A673 (cell line): ENCODE measurements around the gene GAPDH. TPM values are rescaled to one million over a fixed set of nuclear protein-coding genes. Genes with fewer than 3 reads are reported as not detected.

Source experiments
- BruUV-seq: library from RNA; stranded (reverse); fragments of 400-500 nt; replicated peaks from 2 replicates; lab custom pipeline; 2021; lab: Mats Ljungman, UMichigan
- CTCF ChIA-PET: fragments of 300-600 bp; sonication (Branson Sonifier 250); formaldehyde crosslinking; loops from one replicate; lab custom pipeline; 2022; ENCODE audit warnings: antibody characterized with exemption; lab: Charles Lee
- POLR2A ChIA-PET: fragments of 300-600 bp; sonication (Branson Sonifier 250); formaldehyde crosslinking; loops from one replicate; lab custom pipeline; 2022; ENCODE audit warnings: antibody characterized with exemption; ENCODE audit not compliant: low non-redundant PET; lab: Charles Lee
- DNase-seq: peaks from one replicate; pipeline ENCODE4 v3.0.0-alpha.2; 2015; ENCODE audit warnings: low spot score
- H3K27ac ChIP-seq: fragments of 200-600 bp; sonication (generic); 2 replicates; pipeline ENCODE4 v1.5.1; 2016; ENCODE audit warnings: mixed run types, low read depth, mild to moderate bottlenecking, mixed read lengths, antibody characterized with exemption, low read length; ENCODE audit not compliant: poor library complexity, severe bottlenecking
- H3K27me3 ChIP-seq: fragments of 200-600 bp; sonication (generic); replicated peaks from 2 replicates; pipeline ENCODE4 v1.6.1; 2017; ENCODE audit warnings: mixed run types, low read depth, mild to moderate bottlenecking, mixed read lengths, antibody characterized with exemption, low read length; ENCODE audit not compliant: insufficient read depth, poor library complexity
- H3K36me3 ChIP-seq: fragments of 200-600 bp; sonication (generic); 2 replicates; pipeline ENCODE4 v1.6.1; 2016; ENCODE audit warnings: mixed run types, mild to moderate bottlenecking, mixed read lengths, antibody characterized with exemption, low read length; ENCODE audit not compliant: insufficient read depth, poor library complexity, severe bottlenecking
- H3K4me1 ChIP-seq: fragments of 200-600 bp; sonication (generic); 2 replicates; pipeline ENCODE4 v1.6.1; 2017; ENCODE audit warnings: mixed run types, mild to moderate bottlenecking, mixed read lengths, antibody characterized with exemption, low read length; ENCODE audit not compliant: insufficient read depth, poor library complexity, severe bottlenecking
- H3K4me3 ChIP-seq: fragments of 200-600 bp; sonication (generic); 2 replicates; pipeline ENCODE4 v1.5.1; 2016; ENCODE audit warnings: low read depth, mixed run types, mild to moderate bottlenecking, mixed read lengths, low read length; ENCODE audit not compliant: poor library complexity, severe bottlenecking
- H3K9me3 ChIP-seq: fragments of 200-600 bp; sonication (generic); 2 replicates; pipeline ENCODE4 v1.6.1; 2016; ENCODE audit warnings: mixed run types, low read depth, mild to moderate bottlenecking, mixed read lengths, antibody characterized with exemption, low read length; ENCODE audit not compliant: poor library complexity, severe bottlenecking
- CTCF ChIP-seq: fragments of 300-800, 200-600 bp; sonication (generic); conservative IDR thresholded peaks from 2 replicates; pipeline ENCODE4 v1.5.1; 2017; ENCODE audit warnings: low read depth, mild to moderate bottlenecking, antibody characterized with exemption, low read length, moderate library complexity, mixed read lengths
- EZH2 ChIP-seq: fragments of 200-600 bp; sonication (generic); IDR thresholded peaks from 2 replicates; pipeline ENCODE4 v1.6.1; 2017; ENCODE audit warnings: borderline replicate concordance, low read depth, mild to moderate bottlenecking, mixed read lengths, antibody characterized with exemption, low read length; ENCODE audit not compliant: poor library complexity, severe bottlenecking
- intact Hi-C: fragments of 100-400 bp; cut with micrococcal nuclease; formaldehyde crosslinking; loops from one replicate; pipeline ENCODE4 v1.10.0; 2022; ENCODE audit not compliant: unreplicated experiment
- total RNA-seq: library from RNA; stranded (reverse); gene quantifications from 2 replicates; pipeline ENCODE4 v1.2.3, GENCODE V29; 2021

The GAPDH gene
- total RNA-seq, 1 experiment from 2014 or later: 5,657 TPM

- Histone ChIP-seq H3K4me3 (no peak overlapping the region), H3K36me3 (peaks cover 100% of the 10 kb centered on the region), H3K9me3 (no peaks in the 10 kb centered on the region), H3K4me1 (no peaks in the 10 kb centered on the region), H3K27me3 (no peaks in the 10 kb centered on the region), H3K27ac (no peak overlapping the region)
- intact Hi-C loops: no loop called here
- no peak for TF ChIP-seq CTCF
- TF ChIP-seq EZH2: no peak
- ChIA-PET CTCF (no interaction called here), POLR2A (no interaction called here)
- DNase-seq: no peak
- TSS peak; percentile 38 for BruUV-seq
Observed at GRCh38 chr12:6526201-6526600, 8.1 kb upstream of the GAPDH start.

DNA sequence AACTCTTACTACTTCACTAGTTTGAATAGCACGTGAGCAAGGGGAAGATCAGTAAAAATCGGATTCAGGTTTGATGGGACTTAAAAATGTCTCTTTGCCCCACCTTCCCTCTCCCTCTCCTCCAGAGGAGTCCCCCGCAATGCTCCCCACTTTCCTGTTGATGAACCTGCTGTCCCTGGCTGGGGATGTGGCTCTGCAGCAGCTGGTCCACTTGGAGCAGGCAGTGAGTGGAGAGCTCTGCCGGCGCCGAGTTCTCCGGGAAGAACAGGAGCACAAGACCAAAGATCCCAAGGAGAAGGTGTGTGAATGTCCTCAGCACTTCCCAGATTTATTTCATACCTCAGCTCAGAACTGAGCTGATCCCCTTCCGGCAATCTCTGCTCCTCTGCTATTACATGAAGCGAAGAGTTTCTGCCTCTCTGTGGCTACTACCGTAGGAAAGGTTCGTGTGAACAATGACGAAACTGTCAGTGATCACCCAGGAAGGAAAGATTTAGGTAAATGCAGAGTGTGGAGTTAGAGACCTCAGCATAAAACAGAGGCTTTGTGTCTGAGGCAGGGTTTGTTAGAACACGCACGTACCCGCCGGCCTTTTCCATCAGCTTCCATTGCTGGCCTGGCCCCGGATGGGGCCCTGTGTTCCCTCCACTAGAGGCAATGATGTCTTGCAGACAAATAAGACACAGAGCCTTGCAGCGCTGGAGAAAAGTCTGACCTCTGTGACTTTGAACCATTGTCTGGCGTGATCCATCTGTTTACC lies 7.4 kb upstream of the GAPDH start:
- BruUV-seq: no TSS peak
- H3K4me3 ChIP-seq: no peak overlapping the region
- H3K27me3 ChIP-seq: no peaks in the 10 kb centered on the region
- peaks cover 100% of the 10 kb centered on the region for H3K36me3 ChIP-seq
- intact Hi-C loops: no loop called here
- ChIA-PET CTCF (no interaction called here), POLR2A (no interaction called here)
- TF ChIP-seq CTCF (no peak), EZH2 (no peak)
- no peak for DNase-seq
- no peak overlapping the region for H3K27ac ChIP-seq
- no peaks in the 10 kb centered on the region for H3K9me3 ChIP-seq
- peaks cover 3% of the 10 kb centered on the region for H3K4me1 ChIP-seq

DNA sequence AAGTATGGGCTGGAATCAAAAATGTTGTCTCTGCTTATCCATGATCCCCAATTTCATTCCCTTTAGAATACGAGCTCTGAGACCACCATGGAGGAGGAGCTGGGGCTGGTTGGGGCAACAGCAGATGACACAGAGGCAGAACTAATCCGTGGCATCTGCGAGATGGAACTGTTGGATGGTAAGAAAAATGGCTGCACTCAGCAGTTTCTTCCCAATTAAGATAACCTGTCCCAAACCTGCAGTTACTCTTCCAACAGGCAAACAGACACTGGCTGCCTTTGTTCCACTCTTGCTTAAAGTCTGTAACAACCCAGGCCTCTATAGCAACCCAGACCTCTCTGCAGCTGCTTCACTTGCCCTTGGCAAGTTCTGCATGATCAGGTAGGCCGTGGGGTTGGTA lies 6.6 kb upstream of the GAPDH start:
- intact Hi-C loops: no loop called here
- TF ChIP-seq EZH2 (no peak), CTCF (no peak)
- ChIA-PET CTCF (no interaction called here), POLR2A (no interaction called here)
- no peaks in the 10 kb centered on the region for H3K9me3 ChIP-seq
- H3K27me3 ChIP-seq: no peaks in the 10 kb centered on the region
- BruUV-seq: no TSS peak
- no peak overlapping the region for H3K4me3 ChIP-seq
- H3K27ac ChIP-seq: no peak overlapping the region
- H3K4me1 ChIP-seq: peaks cover 11% of the 10 kb centered on the region
- peaks cover 95% of the 10 kb centered on the region for H3K36me3 ChIP-seq
- DNase-seq: no peak
